OCI-LY7 (cell line): ENCODE results near the gene KYNU. TPM values are rescaled to one million over a fixed set of nuclear protein-coding genes. Genes with fewer than 3 reads are reported as not detected.

Source experiments
- BruUV-seq: library from RNA; stranded (reverse); fragments of 400-500 nt; replicated peaks from 2 replicates; lab custom pipeline; 2021; lab: Mats Ljungman, UMichigan
- CTCF ChIA-PET: fragments of 300-600 bp; sonication (Branson Sonifier 250); formaldehyde crosslinking; loops from one replicate; lab custom pipeline; 2022; ENCODE audit warnings: antibody characterized with exemption; ENCODE audit not compliant: unreplicated experiment; lab: Charles Lee
- POLR2A ChIA-PET: fragments of 300-600 bp; sonication (Branson Sonifier 250); formaldehyde crosslinking; loops from one replicate; lab custom pipeline; 2022; ENCODE audit warnings: antibody characterized with exemption; lab: Charles Lee
- DNase-seq: peaks from one replicate; pipeline ENCODE4 v3.0.0-alpha.2; 2015; ENCODE audit warnings: low spot score
- H2AFZ ChIP-seq: fragments of 200-600 bp; sonication (generic), shearing (Covaris generic); 2 replicates; pipeline ENCODE4 v1.6.1; 2014; ENCODE audit warnings: mild to moderate bottlenecking, antibody characterized with exemption, low read length, moderate library complexity
- H3K27ac ChIP-seq: fragments of 200-600 bp; sonication (generic); 2 replicates; pipeline ENCODE4 v1.5.1; 2014; ENCODE audit warnings: mixed run types, low read depth, mild to moderate bottlenecking, moderate library complexity, low read length, inconsistent platforms; ENCODE audit not compliant: poor library complexity, severe bottlenecking
- H3K36me3 ChIP-seq: fragments of 200-600 bp; sonication (generic); 2 replicates; pipeline ENCODE4 v1.6.1; 2014; ENCODE audit warnings: mild to moderate bottlenecking, antibody characterized with exemption, low read length, moderate library complexity, mixed read lengths; ENCODE audit not compliant: insufficient read depth
- H3K4me1 ChIP-seq: fragments of 200-600 bp; sonication (generic); 2 replicates; pipeline ENCODE4 v1.5.1; 2014; ENCODE audit warnings: mild to moderate bottlenecking, low read length; ENCODE audit not compliant: insufficient read depth, poor library complexity, severe bottlenecking
- H3K4me2 ChIP-seq: fragments of 200-600 bp; sonication (generic); 2 replicates; pipeline ENCODE4 v1.6.1; 2014; ENCODE audit warnings: mild to moderate bottlenecking, low read length
- H3K4me3 ChIP-seq: fragments of 200-600 bp; sonication (generic); 2 replicates; pipeline ENCODE4 v1.5.1; 2014; ENCODE audit warnings: mild to moderate bottlenecking, low read depth, low read length; ENCODE audit not compliant: poor library complexity, severe bottlenecking
- H3K79me2 ChIP-seq: fragments of 200-600 bp; sonication (generic); 2 replicates; pipeline ENCODE4 v1.6.1; 2016; ENCODE audit warnings: low read depth, mild to moderate bottlenecking, low read length, moderate library complexity, mixed read lengths; ENCODE audit not compliant: insufficient read depth
- H3K9me2 ChIP-seq: fragments of 200-600 bp; sonication (generic); 2 replicates; pipeline ENCODE4 v1.6.1; 2016; ENCODE audit warnings: mild to moderate bottlenecking, low read length, mixed read lengths; ENCODE audit not compliant: insufficient read depth
- H3K9me3 ChIP-seq: fragments of 200-600 bp; sonication (generic); 2 replicates; pipeline ENCODE4 v1.6.1; 2014; ENCODE audit warnings: mild to moderate bottlenecking, mixed run types, low read length, mixed read lengths
- H4K20me1 ChIP-seq: fragments of 200-600 bp; sonication (generic); 2 replicates; pipeline ENCODE4 v1.6.1; 2014; ENCODE audit warnings: mild to moderate bottlenecking, antibody characterized with exemption, low read length, moderate library complexity, mixed read lengths; ENCODE audit not compliant: insufficient read depth
- EZH2phosphoT487 ChIP-seq: fragments of 200-600 bp; sonication (generic); IDR thresholded peaks from 2 replicates; pipeline ENCODE4 v1.6.1; 2018; ENCODE audit warnings: low read depth, borderline replicate concordance, mild to moderate bottlenecking, mixed run types, antibody characterized with exemption, low read length, moderate library complexity, mixed read lengths
- intact Hi-C: fragments of 100-400 bp; cut with micrococcal nuclease; formaldehyde crosslinking; loops from one replicate; pipeline ENCODE4 v1.10.0; 2022; ENCODE audit not compliant: unreplicated experiment
- total RNA-seq, 2 experiments: library from RNA; depleted of rRNA in 1 of 2; stranded (reverse); fragments of >200 nt in 1 of 2; shearing (Covaris generic) in 1 of 2; gene quantifications; 2 replicates each; pipeline ENCODE4 v1.2.3, GENCODE V29; 2014 to 2022
- TF ChIP-seq, protein P1 (sequence below): fragments of 200-600 bp; sonication (generic); conservative IDR thresholded peaks from 2 replicates; pipeline ENCODE4 v1.5.1; 2014; ENCODE audit warnings: mild to moderate bottlenecking, antibody characterized with exemption, low read length, moderate library complexity, mixed read lengths

KYNU gene
- total RNA-seq, 2 experiments from 2014 or later, result 0.27 TPM; not detected in 1

GRCh38 chr2:142870526-142870925 lies 6.9 kb upstream of the KYNU start:
- POLR2A ChIA-PET, result no interaction called here
- no peak for TF ChIP-seq EZH2phosphoT487
- TF ChIP-seq, protein P1, sequence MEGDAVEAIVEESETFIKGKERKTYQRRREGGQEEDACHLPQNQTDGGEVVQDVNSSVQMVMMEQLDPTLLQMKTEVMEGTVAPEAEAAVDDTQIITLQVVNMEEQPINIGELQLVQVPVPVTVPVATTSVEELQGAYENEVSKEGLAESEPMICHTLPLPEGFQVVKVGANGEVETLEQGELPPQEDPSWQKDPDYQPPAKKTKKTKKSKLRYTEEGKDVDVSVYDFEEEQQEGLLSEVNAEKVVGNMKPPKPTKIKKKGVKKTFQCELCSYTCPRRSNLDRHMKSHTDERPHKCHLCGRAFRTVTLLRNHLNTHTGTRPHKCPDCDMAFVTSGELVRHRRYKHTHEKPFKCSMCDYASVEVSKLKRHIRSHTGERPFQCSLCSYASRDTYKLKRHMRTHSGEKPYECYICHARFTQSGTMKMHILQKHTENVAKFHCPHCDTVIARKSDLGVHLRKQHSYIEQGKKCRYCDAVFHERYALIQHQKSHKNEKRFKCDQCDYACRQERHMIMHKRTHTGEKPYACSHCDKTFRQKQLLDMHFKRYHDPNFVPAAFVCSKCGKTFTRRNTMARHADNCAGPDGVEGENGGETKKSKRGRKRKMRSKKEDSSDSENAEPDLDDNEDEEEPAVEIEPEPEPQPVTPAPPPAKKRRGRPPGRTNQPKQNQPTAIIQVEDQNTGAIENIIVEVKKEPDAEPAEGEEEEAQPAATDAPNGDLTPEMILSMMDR, result no peak
- BruUV-seq, result no TSS peak
- H3K9me3 ChIP-seq, result no peaks in the 10 kb centered on the region
- no peak overlapping the region for H2AFZ ChIP-seq
- peaks cover 6% of the 10 kb centered on the region for H3K4me1 ChIP-seq
- CTCF ChIA-PET, result no interaction called here
- intact Hi-C loops, result no loop called here
- H3K79me2 ChIP-seq, result no peaks in the 10 kb centered on the region
- no peaks in the 10 kb centered on the region for H4K20me1 ChIP-seq
- no peaks in the 10 kb centered on the region for H3K9me2 ChIP-seq
- no peaks in the 10 kb centered on the region for H3K36me3 ChIP-seq
- H3K4me3 ChIP-seq, result no peak overlapping the region
- no peak for DNase-seq
- no peak overlapping the region for H3K4me2 ChIP-seq
- no peak overlapping the region for H3K27ac ChIP-seq

GRCh38 chr2:142871396-142871795 lies 6.1 kb upstream of the KYNU start:
- BruUV-seq, result no TSS peak
- no peak overlapping the region for H3K4me2 ChIP-seq
- no peaks in the 10 kb centered on the region for H4K20me1 ChIP-seq
- no peak overlapping the region for H2AFZ ChIP-seq
- no peaks in the 10 kb centered on the region for H3K79me2 ChIP-seq
- H3K9me2 ChIP-seq, result no peaks in the 10 kb centered on the region
- no peak overlapping the region for H3K27ac ChIP-seq
- CTCF ChIA-PET, result no interaction called here
- intact Hi-C loops, result no loop called here
- H3K9me3 ChIP-seq, result no peaks in the 10 kb centered on the region
- TF ChIP-seq, protein P1, result no peak
- DNase-seq, result no peak
- no peak overlapping the region for H3K4me3 ChIP-seq
- POLR2A ChIA-PET, result interaction anchor here (0.6 kb wide), 1 partner anchor 197 kb away, joined by 3 read pairs; no protein-coding TSS in a partner anchor
- no peaks in the 10 kb centered on the region for H3K36me3 ChIP-seq
- H3K4me1 ChIP-seq, result no peaks in the 10 kb centered on the region

DNA sequence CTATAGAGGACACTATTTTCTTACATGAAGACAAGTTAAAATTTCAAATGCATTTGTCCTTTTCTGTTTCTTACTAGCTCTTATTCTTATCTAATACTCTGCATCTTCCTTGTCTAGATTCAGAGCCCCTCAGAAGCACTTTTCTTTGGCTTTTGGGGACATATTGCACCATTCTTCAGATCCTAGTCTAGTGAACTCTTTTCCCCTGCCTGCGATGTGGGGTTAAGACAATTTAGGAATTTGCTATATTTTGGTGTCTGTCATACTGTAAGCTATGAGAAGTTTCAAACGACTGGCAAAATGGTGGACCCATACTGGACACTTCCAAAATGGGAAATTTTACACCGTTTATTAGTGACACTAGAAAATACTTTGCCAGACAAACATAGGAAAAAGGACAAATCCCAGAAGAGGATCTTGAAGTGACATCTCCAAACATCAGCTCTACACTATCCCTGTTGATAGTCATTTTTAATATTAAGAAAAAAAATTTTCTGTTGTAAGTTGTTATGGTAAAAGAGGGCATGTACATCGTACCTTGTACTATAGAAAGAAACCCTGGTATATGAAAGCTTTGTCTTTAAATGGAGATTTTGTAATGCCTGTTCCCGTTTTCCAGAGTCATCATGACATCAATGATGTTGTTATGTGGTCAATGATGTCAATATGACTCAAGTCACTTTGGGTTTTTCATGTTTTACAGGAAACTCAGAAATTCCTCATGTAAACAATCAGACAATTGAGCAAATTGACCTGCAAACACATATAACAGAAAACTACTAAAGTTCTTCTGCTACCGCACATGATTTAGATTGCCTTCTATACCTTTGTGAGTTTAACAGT lies 4.4 kb upstream of the KYNU start:
- Histone ChIP-seq H4K20me1 (no peaks in the 10 kb centered on the region), H3K79me2 (no peaks in the 10 kb centered on the region), H3K4me3 (no peak overlapping the region), H3K27ac (no peak overlapping the region), H2AFZ (no peak overlapping the region), H3K4me1 (no peaks in the 10 kb centered on the region), H3K9me3 (no peaks in the 10 kb centered on the region), H3K4me2 (no peak overlapping the region), H3K9me2 (no peaks in the 10 kb centered on the region), H3K36me3 (no peaks in the 10 kb centered on the region)
- BruUV-seq, result no TSS peak
- POLR2A ChIA-PET, result interaction anchor here (0.5 to 1.5 kb wide), 4 partner anchors 10 to 1129 kb away, joined by 3 read pairs; no protein-coding TSS in a partner anchor
- CTCF ChIA-PET, result no interaction called here
- no peak for DNase-seq
- no peak for TF ChIP-seq EZH2phosphoT487
- intact Hi-C loops, result no loop called here
